H7 (cell line): ENCODE data around the gene TRRAP. TPM values are rescaled to one million over a fixed set of nuclear protein-coding genes. Genes with fewer than 3 reads are reported as not detected.
"Not testable (repeated sequence)": the region's sequence is repeated elsewhere in the genome, so short reads cannot be mapped to it uniquely, and the experiment has no call there.

ENCODE experiments used
- DNase-seq: peaks from one replicate; pipeline ENCODE4 v3.0.0; 2012
- H3K27me3 ChIP-seq: 2 replicates; pipeline ENCODE4 v1.6.0; 2011; ENCODE audit warnings: mild to moderate bottlenecking, low read length; ENCODE audit not compliant: control insufficient read depth, insufficient read depth
- H3K36me3 ChIP-seq: replicated peaks from 2 replicates; pipeline ENCODE4 v1.5.1; 2011; ENCODE audit warnings: low read length; ENCODE audit not compliant: control insufficient read depth, insufficient read depth
- H3K4me3 ChIP-seq: 2 replicates; pipeline ENCODE4 v1.5.1; 2011; ENCODE audit warnings: low read depth, mild to moderate bottlenecking, control low read depth, low read length, moderate library complexity; ENCODE audit not compliant: insufficient read depth
- total RNA-seq: library from RNA; depleted of rRNA; stranded (reverse); fragments of >200 nt; shearing (Covaris generic); gene quantifications from 2 replicates; pipeline ENCODE4 v1.2.3, GENCODE V29; 2014

Gene TRRAP
- total RNA-seq, 1 experiment from 2014 or later = 13.0 TPM

- H3K4me3 ChIP-seq = no peak overlapping the region
- peaks cover 34% of the 10 kb centered on the region for H3K27me3 ChIP-seq
- peak; percentile 57 for DNase-seq
- H3K36me3 ChIP-seq = no peaks in the 10 kb centered on the region
Measured at GRCh38 chr7:98872328-98872924, 5.9 kb upstream of the TRRAP start.

- H3K27me3 ChIP-seq = peaks cover 27% of the 10 kb centered on the region
- H3K36me3 ChIP-seq, H3K4me3 ChIP-seq, DNase-seq: not testable (repeated sequence)
Measured at GRCh38 chr7:98873610-98874009, 4.7 kb upstream of the TRRAP start.

GRCh38 chr7:98874942-98875341 is 3.4 kb upstream of the TRRAP start:
- no peaks in the 10 kb centered on the region for H3K36me3 ChIP-seq

GRCh38 chr7:98875501-98875900 is 2.8 kb upstream of the TRRAP start:
- no peak for DNase-seq
- no peaks in the 10 kb centered on the region for H3K36me3 ChIP-seq

More at GRCh38 chr7:98874942-98875341, 3.4 kb upstream of the TRRAP start:
- Histone ChIP-seq H3K4me3 (no peak overlapping the region), H3K27me3 (peaks cover 14% of the 10 kb centered on the region)
- DNase-seq = no peak

GRCh38 chr7:98877146-98877545 is 1.2 kb upstream of the TRRAP start:
- Histone ChIP-seq H3K4me3 (no peak overlapping the region), H3K27me3 (peaks cover 2% of the 10 kb centered on the region), H3K36me3 (peaks cover 6% of the 10 kb centered on the region)
- DNase-seq = no peak

More at GRCh38 chr7:98875501-98875900, 2.8 kb upstream of the TRRAP start:
- Histone ChIP-seq H3K27me3 (peaks cover 10% of the 10 kb centered on the region), H3K4me3 (no peak overlapping the region)

- Histone ChIP-seq H3K4me3 (peak overlapping the region; percentile 37), H3K27me3 (peaks cover 2% of the 10 kb centered on the region), H3K36me3 (peaks cover 8% of the 10 kb centered on the region)
- peak; percentile 11 for DNase-seq
Measured at GRCh38 chr7:98877692-98878364, 504 bp upstream of the TRRAP start.

GRCh38 chr7:98879198-98879978 is 1.1 kb downstream of the TRRAP start:
- H3K27me3 ChIP-seq = peaks cover 2% of the 10 kb centered on the region
- peak overlapping the region; percentile 93 for H3K4me3 ChIP-seq
- DNase-seq = peak; percentile 48
- peaks cover 15% of the 10 kb centered on the region for H3K36me3 ChIP-seq

- Histone ChIP-seq H3K36me3 (peaks cover 18% of the 10 kb centered on the region), H3K4me3 (no peak overlapping the region), H3K27me3 (peaks cover 2% of the 10 kb centered on the region)
- DNase-seq = no peak
Measured at GRCh38 chr7:98879979-98880315, 1.6 kb downstream of the TRRAP start.

- Histone ChIP-seq H3K36me3 (peaks cover 18% of the 10 kb centered on the region), H3K27me3 (peaks cover 2% of the 10 kb centered on the region), H3K4me3 (no peak overlapping the region)
- no peak for DNase-seq
Measured at GRCh38 chr7:98880485-98880884, 2.2 kb downstream of the TRRAP start.

GRCh38 chr7:98881561-98882315 is 3.4 kb downstream of the TRRAP start:
- no peak for DNase-seq
- H3K36me3 ChIP-seq = peaks cover 18% of the 10 kb centered on the region
- peaks cover 2% of the 10 kb centered on the region for H3K27me3 ChIP-seq
- H3K4me3 ChIP-seq = no peak overlapping the region

- Histone ChIP-seq H3K27me3 (no peaks in the 10 kb centered on the region), H3K4me3 (no peak overlapping the region), H3K36me3 (peaks cover 21% of the 10 kb centered on the region)
- DNase-seq = no peak
Measured at GRCh38 chr7:98884416-98884815, 6.1 kb downstream of the TRRAP start.

GRCh38 chr7:98887038-98887437 is 8.7 kb downstream of the TRRAP start:
- H3K4me3 ChIP-seq = no peak overlapping the region
- no peaks in the 10 kb centered on the region for H3K27me3 ChIP-seq
- peaks cover 20% of the 10 kb centered on the region for H3K36me3 ChIP-seq
- no peak for DNase-seq

- Histone ChIP-seq H3K36me3 (peaks cover 20% of the 10 kb centered on the region), H3K27me3 (no peaks in the 10 kb centered on the region), H3K4me3 (no peak overlapping the region)
- no peak for DNase-seq
Measured at GRCh38 chr7:98892609-98893008, 14.3 kb downstream of the TRRAP start.

- Histone ChIP-seq H3K36me3 (peaks cover 36% of the 10 kb centered on the region), H3K27me3 (no peaks in the 10 kb centered on the region), H3K4me3 (no peak overlapping the region)
- no peak for DNase-seq
Measured at GRCh38 chr7:98899816-98900215, 21.5 kb downstream of the TRRAP start.
